Measurements from ENCODE around the gene SAXO2. TPM values are rescaled to one million over a fixed set of nuclear protein-coding genes. Genes with fewer than 3 reads are reported as not detected.

The SAXO2 gene
- total RNA-seq, 4 donors from 2014 or later, result 2.0 to 2.2 TPM; not detected in 2

GRCh38 chr15:82303956-82304777, 41.5 kb downstream of the SAXO2 start:
- in situ Hi-C loops (cut with MboI; ENCODE audit: low sequenced_read_pairs in 4 of 4) (no loop called here), intact Hi-C loops (cut with DNase I; ENCODE audit: low total_unique reads) (no loop called here)
- DNase-seq (no peak), ATAC-seq (no peak)
- no peaks in the 10 kb centered on the region for H3K27me3 ChIP-seq
- H3K27ac ChIP-seq, result no peak overlapping the region
- no peaks in the 10 kb centered on the region for H3K36me3 ChIP-seq
- TF ChIP-seq, protein P1, sequence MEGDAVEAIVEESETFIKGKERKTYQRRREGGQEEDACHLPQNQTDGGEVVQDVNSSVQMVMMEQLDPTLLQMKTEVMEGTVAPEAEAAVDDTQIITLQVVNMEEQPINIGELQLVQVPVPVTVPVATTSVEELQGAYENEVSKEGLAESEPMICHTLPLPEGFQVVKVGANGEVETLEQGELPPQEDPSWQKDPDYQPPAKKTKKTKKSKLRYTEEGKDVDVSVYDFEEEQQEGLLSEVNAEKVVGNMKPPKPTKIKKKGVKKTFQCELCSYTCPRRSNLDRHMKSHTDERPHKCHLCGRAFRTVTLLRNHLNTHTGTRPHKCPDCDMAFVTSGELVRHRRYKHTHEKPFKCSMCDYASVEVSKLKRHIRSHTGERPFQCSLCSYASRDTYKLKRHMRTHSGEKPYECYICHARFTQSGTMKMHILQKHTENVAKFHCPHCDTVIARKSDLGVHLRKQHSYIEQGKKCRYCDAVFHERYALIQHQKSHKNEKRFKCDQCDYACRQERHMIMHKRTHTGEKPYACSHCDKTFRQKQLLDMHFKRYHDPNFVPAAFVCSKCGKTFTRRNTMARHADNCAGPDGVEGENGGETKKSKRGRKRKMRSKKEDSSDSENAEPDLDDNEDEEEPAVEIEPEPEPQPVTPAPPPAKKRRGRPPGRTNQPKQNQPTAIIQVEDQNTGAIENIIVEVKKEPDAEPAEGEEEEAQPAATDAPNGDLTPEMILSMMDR (IDR thresholded peaks at IDR 0.05 in 4 of 5, conservative IDR thresholded peaks at IDR 0.05 in 1 of 5), result no peak
- TF ChIP-seq POLR2A (IDR thresholded peaks at IDR 0.05), result no peak
- peaks cover 0 to 5% of the 10 kb centered on the region in 2 donors for H3K4me1 ChIP-seq
- H3K4me3 ChIP-seq, result no peak overlapping the region
- H3K9me3 ChIP-seq, result no peaks in the 10 kb centered on the region

- H3K27ac ChIP-seq, result no peak overlapping the region
- ATAC-seq (no peak), DNase-seq (no peak)
- TF ChIP-seq, protein P1 (IDR thresholded peaks at IDR 0.05 in 4 of 5, conservative IDR thresholded peaks at IDR 0.05 in 1 of 5), result no peak
- no peak for TF ChIP-seq POLR2A (IDR thresholded peaks at IDR 0.05)
- H3K9me3 ChIP-seq, result no peaks in the 10 kb centered on the region
- in situ Hi-C loops (cut with MboI; ENCODE audit: low sequenced_read_pairs in 4 of 4) (no loop called here), intact Hi-C loops (cut with DNase I; ENCODE audit: low total_unique reads) (no loop called here)
- no peaks in the 10 kb centered on the region for H3K36me3 ChIP-seq
- H3K4me3 ChIP-seq, result no peak overlapping the region
- peaks cover 0 to 5% of the 10 kb centered on the region in 2 donors for H3K4me1 ChIP-seq
- H3K27me3 ChIP-seq, result no peaks in the 10 kb centered on the region
Observed at GRCh38 chr15:82304778-82305090, 42.1 kb downstream of the SAXO2 start.

DNA sequence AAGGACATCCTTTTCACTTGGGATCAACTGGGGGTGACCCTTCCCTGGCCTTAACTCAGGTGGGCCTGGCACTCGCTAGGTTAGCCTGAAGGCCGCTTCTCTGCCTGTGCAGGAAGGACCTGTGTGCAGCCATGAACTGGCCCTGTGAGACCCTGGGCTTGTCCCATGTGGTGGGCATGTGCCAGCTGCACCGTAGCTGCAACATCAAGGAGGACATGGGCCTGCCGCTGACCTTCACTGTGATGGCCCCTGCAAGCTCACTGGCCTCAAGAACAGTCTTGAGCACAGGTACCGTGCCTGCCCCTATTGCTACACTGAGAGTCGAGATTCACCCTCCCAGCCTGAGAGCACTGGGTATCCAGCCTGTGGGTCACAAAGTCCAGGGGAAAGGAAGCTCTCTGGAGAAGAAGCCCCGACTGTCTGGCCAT, 43.0 kb downstream of the SAXO2 start:
- H3K36me3 ChIP-seq, result no peaks in the 10 kb centered on the region
- TF ChIP-seq POLR2A (IDR thresholded peaks at IDR 0.05), result no peak
- TF ChIP-seq, protein P1 (IDR thresholded peaks at IDR 0.05 in 4 of 5, conservative IDR thresholded peaks at IDR 0.05 in 1 of 5), result no peak
- H3K9me3 ChIP-seq, result no peaks in the 10 kb centered on the region
- H3K27ac ChIP-seq, result no peak overlapping the region
- no peak overlapping the region for H3K4me3 ChIP-seq
- in situ Hi-C loops (cut with MboI; ENCODE audit: low sequenced_read_pairs in 4 of 4), result no loop called here
- H3K4me1 ChIP-seq, result peaks cover 0 to 4% of the 10 kb centered on the region in 2 donors
- DNase-seq (no peak), ATAC-seq (no peak)
- no peaks in the 10 kb centered on the region for H3K27me3 ChIP-seq
- intact Hi-C loops (cut with DNase I; ENCODE audit: low total_unique reads), result no loop called here

DNA sequence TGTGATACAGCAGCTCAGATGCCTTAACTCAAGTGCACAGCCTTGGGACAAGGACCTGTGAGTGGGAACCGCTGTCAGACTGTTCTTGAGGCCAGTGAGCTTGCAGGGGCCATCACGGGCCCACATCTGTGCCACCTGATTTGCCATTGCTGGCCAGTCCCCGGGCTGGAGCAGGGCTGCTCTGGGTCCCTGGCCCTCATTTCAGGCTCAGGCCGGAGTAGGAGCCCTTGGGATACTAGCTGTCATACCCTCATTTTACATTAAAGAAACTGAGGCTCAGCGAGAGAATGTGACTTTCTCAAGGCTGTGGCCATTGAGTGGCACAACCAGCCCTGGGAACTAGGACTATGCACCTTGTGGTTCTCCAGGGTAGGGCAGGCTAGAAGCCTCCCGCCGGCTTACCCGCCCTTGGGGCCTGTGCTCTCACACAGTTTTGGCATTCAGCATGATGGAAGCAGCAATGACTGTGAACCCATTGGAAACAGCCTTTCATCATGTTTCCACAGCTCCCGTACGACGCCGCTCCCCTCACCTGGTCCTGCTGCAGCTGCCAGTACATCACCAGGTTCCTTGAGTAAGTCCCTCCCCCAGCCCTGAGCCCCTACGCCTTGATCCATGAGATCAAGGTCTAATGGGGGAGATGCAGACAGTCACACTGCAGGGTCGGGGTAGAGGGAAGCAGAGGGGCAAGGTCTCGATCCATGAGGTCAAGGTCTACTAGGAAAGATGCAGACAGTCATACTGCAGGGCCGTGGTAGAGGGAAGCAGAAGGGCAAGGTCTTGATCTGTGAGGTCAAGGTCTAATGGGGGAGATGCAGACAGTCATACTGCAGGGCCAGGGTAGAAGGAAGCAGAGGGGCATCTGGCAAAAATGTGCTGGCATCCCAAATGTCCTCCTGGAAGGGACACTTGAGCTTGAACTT, 44.4 kb downstream of the SAXO2 start:
- ATAC-seq (no peak), DNase-seq (no peak)
- Histone ChIP-seq H3K27me3 (no peaks in the 10 kb centered on the region), H3K9me3 (no peaks in the 10 kb centered on the region), H3K4me3 (no peak overlapping the region), H3K36me3 (no peaks in the 10 kb centered on the region), H3K27ac (no peak overlapping the region), H3K4me1 (no peaks in the 10 kb centered on the region)
- TF ChIP-seq POLR2A (IDR thresholded peaks at IDR 0.05), result no peak
- TF ChIP-seq, protein P1 (IDR thresholded peaks at IDR 0.05 in 4 of 5, conservative IDR thresholded peaks at IDR 0.05 in 1 of 5), result no peak
- intact Hi-C loops (cut with DNase I; ENCODE audit: low total_unique reads) (no loop called here), in situ Hi-C loops (cut with MboI; ENCODE audit: low sequenced_read_pairs in 4 of 4) (no loop called here)
